Parathyroid adenoma (tissue), 2 donors: Measurements from ENCODE around the gene KBTBD13.

Experiments used
- H2AFZ ChIP-seq: fragments of 300-600 bp; sonication (generic); one replicate; pipeline ENCODE4 v1.7.0; 2017; ENCODE audit warnings: antibody characterized with exemption, mild to moderate bottlenecking
- H3K27ac ChIP-seq: fragments of 300-600 bp; sonication (generic); one replicate; pipeline ENCODE4 v1.7.0; 2017
- H3K27me3 ChIP-seq: fragments of 300-600 bp; sonication (generic); one replicate; pipeline ENCODE4 v1.7.0; 2017; ENCODE audit warnings: low read length; ENCODE audit not compliant: control insufficient read depth, insufficient read depth
- H3K36me3 ChIP-seq: fragments of 300-600 bp; sonication (generic); one replicate; pipeline ENCODE4 v1.7.0; 2017; ENCODE audit warnings: low read length; ENCODE audit not compliant: control insufficient read depth, insufficient read depth
- H3K4me1 ChIP-seq: fragments of 300-600 bp; sonication (generic); one replicate; pipeline ENCODE4 v1.7.0; 2017; ENCODE audit warnings: control low read depth
- H3K4me2 ChIP-seq: fragments of 300-600 bp; sonication (generic); one replicate; pipeline ENCODE4 v1.7.0; 2017; ENCODE audit warnings: low read length
- H3K4me3 ChIP-seq: fragments of 300-600 bp; sonication (generic); one replicate; pipeline ENCODE4 v1.7.0; 2017; ENCODE audit warnings: low read depth, low read length
- H3K79me2 ChIP-seq: fragments of 300-600 bp; sonication (generic); one replicate; pipeline ENCODE4 v1.7.0; 2017; ENCODE audit warnings: control low read depth
- H3K9ac ChIP-seq: fragments of 300-600 bp; sonication (generic); one replicate; pipeline ENCODE4 v1.7.0; 2017; ENCODE audit warnings: mild to moderate bottlenecking
- H3K9me3 ChIP-seq: fragments of 300-600 bp; sonication (generic); one replicate; pipeline ENCODE4 v1.7.0; 2017; ENCODE audit warnings: low read length; ENCODE audit not compliant: control insufficient read depth
- TF ChIP-seq, protein P1 (sequence below): fragments of 300-600 bp; sonication (generic); IDR thresholded peaks from one replicate; pipeline ENCODE4 v1.7.0; 2017; ENCODE audit warnings: antibody characterized with exemption, mild to moderate bottlenecking
- donor health status: primary hyperparathyroidism.

Gene KBTBD13

DNA sequence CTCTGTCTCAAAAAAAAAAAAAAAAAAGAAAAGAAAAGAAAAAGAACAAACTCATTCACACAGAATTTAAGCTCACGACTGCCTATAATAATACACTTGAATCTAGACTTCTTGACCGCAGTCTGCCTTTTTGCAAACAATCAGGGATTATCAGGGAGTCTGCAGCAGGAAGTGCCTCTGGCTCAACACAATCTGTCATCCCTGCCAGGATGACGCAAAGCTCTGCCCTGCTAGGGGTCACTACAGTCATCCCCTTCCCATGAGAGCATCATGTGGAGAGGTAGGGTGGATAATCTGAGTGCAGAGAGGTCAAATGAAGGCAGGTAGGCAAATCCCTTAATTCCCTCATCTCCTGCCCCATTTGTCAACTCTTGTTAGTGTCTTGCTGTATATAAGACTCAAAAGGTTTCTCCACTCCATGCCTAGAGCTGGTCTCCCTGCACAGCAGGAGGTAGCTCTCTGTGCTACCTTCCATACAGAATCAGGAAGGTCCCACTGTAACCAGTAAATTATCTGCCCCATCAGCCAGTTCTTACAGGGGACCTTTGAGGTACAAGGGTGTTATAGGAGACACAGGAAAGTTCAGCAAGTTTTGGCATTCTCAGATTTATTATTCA lies 34.2 kb downstream of the KBTBD13 start:
- Histone ChIP-seq H3K36me3 (no peaks in the 10 kb centered on the region), H3K27ac (no peak overlapping the region), H3K9ac (no peak overlapping the region)

DNA sequence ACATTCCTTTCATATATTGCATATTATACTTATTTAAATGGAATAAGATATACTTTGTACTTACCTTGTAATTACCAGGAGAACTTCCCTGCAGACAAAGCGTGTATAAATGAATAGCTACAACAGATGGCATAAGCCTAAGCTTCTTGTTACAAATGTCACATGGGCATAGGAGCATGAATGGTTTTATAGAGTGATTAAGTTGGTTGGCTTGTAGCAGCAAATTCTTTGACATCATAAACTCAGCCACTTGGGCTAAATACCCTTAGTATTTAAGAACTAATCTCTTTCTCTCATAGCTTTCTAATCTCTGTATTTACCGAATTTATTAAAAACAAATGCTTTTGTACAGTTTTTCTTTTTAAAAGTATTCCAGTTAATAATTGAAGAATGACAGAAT lies 38.5 kb downstream of the KBTBD13 start, which contains the start of gene UBAP1L:
Gene UBAP1L (minus strand): TSS at position 115 of the 400 bp plus-strand sequence. CDS start 8,985 bp downstream, outside the sequence.
- Histone ChIP-seq H3K27ac (no peak within 1 kb of the TSS), H3K27me3 (no peaks in the 10 kb centered on the region), H3K79me2 (peaks cover 2% of the 10 kb centered on the region), H3K4me2 (no peak within 1 kb of the TSS), H3K4me1 (no peaks in the 10 kb centered on the region), H2AFZ (no peak within 1 kb of the TSS), H3K9ac (no peak within 1 kb of the TSS), H3K9me3 (no peaks in the 10 kb centered on the region), H3K36me3 (no peaks in the 10 kb centered on the region), H3K4me3 (no peak within 1 kb of the TSS)
- TF ChIP-seq, protein P1, sequence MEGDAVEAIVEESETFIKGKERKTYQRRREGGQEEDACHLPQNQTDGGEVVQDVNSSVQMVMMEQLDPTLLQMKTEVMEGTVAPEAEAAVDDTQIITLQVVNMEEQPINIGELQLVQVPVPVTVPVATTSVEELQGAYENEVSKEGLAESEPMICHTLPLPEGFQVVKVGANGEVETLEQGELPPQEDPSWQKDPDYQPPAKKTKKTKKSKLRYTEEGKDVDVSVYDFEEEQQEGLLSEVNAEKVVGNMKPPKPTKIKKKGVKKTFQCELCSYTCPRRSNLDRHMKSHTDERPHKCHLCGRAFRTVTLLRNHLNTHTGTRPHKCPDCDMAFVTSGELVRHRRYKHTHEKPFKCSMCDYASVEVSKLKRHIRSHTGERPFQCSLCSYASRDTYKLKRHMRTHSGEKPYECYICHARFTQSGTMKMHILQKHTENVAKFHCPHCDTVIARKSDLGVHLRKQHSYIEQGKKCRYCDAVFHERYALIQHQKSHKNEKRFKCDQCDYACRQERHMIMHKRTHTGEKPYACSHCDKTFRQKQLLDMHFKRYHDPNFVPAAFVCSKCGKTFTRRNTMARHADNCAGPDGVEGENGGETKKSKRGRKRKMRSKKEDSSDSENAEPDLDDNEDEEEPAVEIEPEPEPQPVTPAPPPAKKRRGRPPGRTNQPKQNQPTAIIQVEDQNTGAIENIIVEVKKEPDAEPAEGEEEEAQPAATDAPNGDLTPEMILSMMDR = no peak

More for the DNA sequence above, 34.2 kb downstream of the KBTBD13 start:
- no peaks in the 10 kb centered on the region for H3K4me1 ChIP-seq
- H3K4me3 ChIP-seq = no peak overlapping the region
- no peaks in the 10 kb centered on the region for H3K9me3 ChIP-seq
- H3K4me2 ChIP-seq = no peak overlapping the region
- H3K27me3 ChIP-seq = no peaks in the 10 kb centered on the region
- H2AFZ ChIP-seq = no peak overlapping the region
- TF ChIP-seq, protein P1 = no peak
- no peaks in the 10 kb centered on the region for H3K79me2 ChIP-seq

DNA sequence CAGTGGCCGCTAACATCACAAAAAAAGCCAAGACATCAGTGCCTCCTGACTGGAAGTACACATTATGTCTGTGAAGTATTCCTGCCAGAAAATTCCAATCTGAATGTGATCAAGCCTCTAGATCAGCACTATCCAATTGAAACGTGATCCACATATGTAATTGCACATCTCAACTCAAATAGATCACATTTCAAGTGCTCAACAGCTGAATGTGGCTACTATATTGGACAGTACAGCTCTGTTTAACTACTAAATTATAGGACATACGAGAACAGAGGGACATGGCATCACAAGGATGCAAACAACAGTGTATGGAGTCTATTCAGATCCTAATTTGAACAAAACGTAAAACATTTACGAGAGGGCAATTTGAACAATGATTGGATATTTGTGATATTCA lies 39.0 kb downstream of the KBTBD13 start:
- Histone ChIP-seq H3K4me3 (no peak overlapping the region), H3K27ac (no peak overlapping the region), H3K4me1 (no peaks in the 10 kb centered on the region), H3K4me2 (no peak overlapping the region), H3K79me2 (peaks cover 2% of the 10 kb centered on the region), H3K36me3 (no peaks in the 10 kb centered on the region), H3K9ac (no peak overlapping the region), H3K27me3 (no peaks in the 10 kb centered on the region), H3K9me3 (no peaks in the 10 kb centered on the region), H2AFZ (no peak overlapping the region)
- TF ChIP-seq, protein P1 = no peak
